Neural cell (in vitro differentiated cells): Measurements from ENCODE around the gene CACNA1B. TPM values are rescaled to one million over a fixed set of nuclear protein-coding genes. Genes with fewer than 3 reads are reported as not detected.
"Not testable (repeated sequence)": the region's sequence is repeated elsewhere in the genome, so short reads cannot be mapped to it uniquely, and the experiment has no call there.

ENCODE experiments used
- H2AFZ ChIP-seq: fragments of 200-600, 300-800 bp; sonication (generic), shearing (Covaris generic); 2 replicates; pipeline ENCODE4 v1.6.0; 2014; ENCODE audit warnings: low read depth, mild to moderate bottlenecking, antibody characterized with exemption, low read length, moderate library complexity
- H3F3A ChIP-seq: fragments of 200-600 bp; shearing (Covaris generic); 2 replicates; pipeline ENCODE4 v1.6.1; 2016; ENCODE audit warnings: mild to moderate bottlenecking, moderate library complexity, mixed read lengths, antibody characterized with exemption, low read length; ENCODE audit not compliant: insufficient read depth, poor library complexity, severe bottlenecking
- H3K27ac ChIP-seq: fragments of 200-600, 300-800 bp; sonication (generic), shearing (Covaris generic); 2 replicates; pipeline ENCODE4 v1.5.1; 2014; ENCODE audit warnings: mild to moderate bottlenecking, low read length, moderate library complexity
- H3K27me3 ChIP-seq: fragments of 300-800, 200-600 bp; sonication (generic), shearing (Covaris generic); 2 replicates; pipeline ENCODE4 v1.6.0; 2014; ENCODE audit warnings: mild to moderate bottlenecking, low read depth, low read length, moderate library complexity; ENCODE audit not compliant: insufficient read depth
- H3K36me3 ChIP-seq: fragments of 300-800, 200-600 bp; sonication (generic), shearing (Covaris generic); 2 replicates; pipeline ENCODE4 v1.5.1; 2014; ENCODE audit warnings: mild to moderate bottlenecking, antibody characterized with exemption, low read length, moderate library complexity; ENCODE audit not compliant: insufficient read depth
- H3K4me2 ChIP-seq: fragments of 300-800, 200-600 bp; sonication (generic), shearing (Covaris generic); 2 replicates; pipeline ENCODE4 v1.6.0; 2014; ENCODE audit warnings: mild to moderate bottlenecking, low read length
- H3K4me3 ChIP-seq: fragments of 300-800, 200-600 bp; sonication (generic), shearing (Covaris generic); 2 replicates; pipeline ENCODE4 v1.5.1; 2014; ENCODE audit warnings: mild to moderate bottlenecking, low read length, moderate library complexity
- H3K79me2 ChIP-seq: fragments of 200-600 bp; shearing (Covaris generic); replicated peaks from 2 replicates; pipeline ENCODE4 v1.6.0; 2014; ENCODE audit warnings: mild to moderate bottlenecking, low read length, moderate library complexity; ENCODE audit not compliant: insufficient read depth
- H3K9ac ChIP-seq: fragments of 300-800, 200-600 bp; sonication (generic), shearing (Covaris generic); 2 replicates; pipeline ENCODE4 v1.6.1; 2016; ENCODE audit warnings: mild to moderate bottlenecking, low read length, mixed read lengths
- H3K9me2 ChIP-seq: fragments of 200-600 bp; shearing (Covaris generic); 2 replicates; pipeline ENCODE4 v1.6.1; 2016; ENCODE audit warnings: mild to moderate bottlenecking, low read length, mixed read lengths; ENCODE audit not compliant: insufficient read depth
- H3K9me3 ChIP-seq: fragments of 200-600, 300-800 bp; sonication (generic), shearing (Covaris generic); 2 replicates; pipeline ENCODE4 v1.6.1; 2016; ENCODE audit warnings: mild to moderate bottlenecking, mixed run types, low read length, moderate library complexity, mixed read lengths
- H4K20me1 ChIP-seq: fragments of 200-600 bp; shearing (Covaris generic); 2 replicates; pipeline ENCODE4 v1.6.1; 2016; ENCODE audit warnings: mild to moderate bottlenecking, mixed run types; ENCODE audit not compliant: insufficient read depth
- EP300 ChIP-seq: fragments of 450-650 bp; conservative IDR thresholded peaks from 2 replicates; pipeline ENCODE4 v1.6.1; 2014; ENCODE audit warnings: antibody characterized with exemption, mild to moderate bottlenecking, moderate library complexity; ENCODE audit not compliant: poor library complexity, severe bottlenecking
- EZH2 ChIP-seq: fragments of 200-600, 300-800 bp; shearing (Covaris generic), sonication (generic); IDR thresholded peaks from 2 replicates; pipeline ENCODE4 v1.6.1; 2014; ENCODE audit warnings: antibody characterized with exemption, low read length, borderline replicate concordance, mild to moderate bottlenecking; ENCODE audit not compliant: insufficient read depth, poor library complexity, severe bottlenecking
- MXI1 ChIP-seq: fragments of 450-650 bp; conservative IDR thresholded peaks from 2 replicates; pipeline ENCODE4 v1.6.1; 2014; ENCODE audit warnings: antibody characterized with exemption, mild to moderate bottlenecking; ENCODE audit not compliant: poor library complexity, severe bottlenecking
- POLR2AphosphoS5 ChIP-seq: IDR thresholded peaks from 2 replicates; pipeline ENCODE4 v1.6.1; 2012
- RAD21 ChIP-seq: fragments of 450-650 bp; conservative IDR thresholded peaks from 2 replicates; pipeline ENCODE4 v1.6.1; 2014; ENCODE audit warnings: antibody characterized with exemption, mild to moderate bottlenecking, moderate library complexity
- SMC3 ChIP-seq: fragments of 450-650 bp; conservative IDR thresholded peaks from 2 replicates; pipeline ENCODE4 v1.6.1; 2014; ENCODE audit warnings: antibody characterized with exemption, mild to moderate bottlenecking, moderate library complexity; ENCODE audit not compliant: poor library complexity
- TAF1 ChIP-seq: IDR thresholded peaks from 2 replicates; pipeline ENCODE4 v1.6.1; 2012; ENCODE audit warnings: low read depth
- polyA plus RNA-seq: library from polyadenylated mRNA; depleted of rRNA; stranded (reverse); fragments of >200 nt; gene quantifications from 2 replicates; pipeline ENCODE4 v1.2.3, GENCODE V29; 2014
- TF ChIP-seq, protein P1 (sequence below): fragments of 450-650 bp; IDR thresholded peaks from 2 replicates; pipeline ENCODE4 v1.5.1; 2014; ENCODE audit warnings: antibody characterized with exemption, mild to moderate bottlenecking, moderate library complexity; ENCODE audit not compliant: poor library complexity, severe bottlenecking
- TF ChIP-seq, protein P2 (sequence below): IDR thresholded peaks from 2 replicates; pipeline ENCODE4 v1.6.1; 2012; ENCODE audit warnings: borderline replicate concordance

CACNA1B gene
- polyA plus RNA-seq, 1 donor from 2014 or later = 5.8 TPM

DNA sequence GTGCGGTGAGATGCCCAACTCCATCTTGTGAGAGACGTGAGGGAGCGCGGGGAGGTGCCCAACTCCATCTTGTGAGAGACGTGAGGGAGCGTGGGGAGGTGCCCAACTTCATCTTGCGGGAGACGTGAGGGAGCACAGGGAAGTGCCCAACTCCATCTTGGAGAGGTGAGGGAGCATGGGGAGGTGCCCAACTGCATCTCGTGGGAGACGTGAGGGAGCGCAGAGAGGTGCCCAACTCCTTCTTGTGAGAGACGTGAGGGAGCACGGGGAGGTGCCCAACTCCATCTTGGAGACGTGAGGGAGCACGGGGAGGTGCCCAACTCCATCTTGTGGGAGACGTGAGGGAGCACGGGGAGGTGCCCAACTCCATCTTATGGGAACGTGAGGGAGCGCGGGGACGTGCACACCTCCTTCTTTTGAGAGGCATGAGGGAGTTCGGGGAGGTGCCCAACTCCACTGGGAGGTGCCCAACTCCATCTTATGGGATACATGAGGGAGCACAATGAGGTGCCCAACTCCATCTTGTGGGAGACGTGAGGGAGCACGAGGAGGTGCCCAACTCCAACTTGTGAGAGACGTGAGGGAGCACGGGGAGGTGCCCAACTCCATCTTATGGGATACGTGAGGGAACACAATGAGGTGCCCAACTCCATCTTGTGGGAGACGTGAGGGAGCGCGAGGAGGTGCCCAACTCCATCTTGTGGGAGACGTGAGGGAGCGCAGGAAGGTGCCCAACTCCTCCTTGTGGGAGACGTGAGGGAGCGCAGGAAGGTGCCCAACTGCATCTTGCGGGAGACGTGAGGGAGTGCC, 235.4 kb downstream of the CACNA1B start:
- Histone ChIP-seq H3K4me3 (no peak overlapping the region), H3K79me2 (no peaks in the 10 kb centered on the region), H3K27me3 (no peaks in the 10 kb centered on the region), H3K9ac (no peak overlapping the region), H3K27ac (no peak overlapping the region), H2AFZ (no peak overlapping the region), H3K36me3 (no peaks in the 10 kb centered on the region), H3K9me2 (no peaks in the 10 kb centered on the region), H4K20me1 (no peaks in the 10 kb centered on the region), H3K9me3 (no peaks in the 10 kb centered on the region), H3F3A (no peaks in the 10 kb centered on the region), H3K4me2 (no peak overlapping the region)
- TF ChIP-seq, protein P1, sequence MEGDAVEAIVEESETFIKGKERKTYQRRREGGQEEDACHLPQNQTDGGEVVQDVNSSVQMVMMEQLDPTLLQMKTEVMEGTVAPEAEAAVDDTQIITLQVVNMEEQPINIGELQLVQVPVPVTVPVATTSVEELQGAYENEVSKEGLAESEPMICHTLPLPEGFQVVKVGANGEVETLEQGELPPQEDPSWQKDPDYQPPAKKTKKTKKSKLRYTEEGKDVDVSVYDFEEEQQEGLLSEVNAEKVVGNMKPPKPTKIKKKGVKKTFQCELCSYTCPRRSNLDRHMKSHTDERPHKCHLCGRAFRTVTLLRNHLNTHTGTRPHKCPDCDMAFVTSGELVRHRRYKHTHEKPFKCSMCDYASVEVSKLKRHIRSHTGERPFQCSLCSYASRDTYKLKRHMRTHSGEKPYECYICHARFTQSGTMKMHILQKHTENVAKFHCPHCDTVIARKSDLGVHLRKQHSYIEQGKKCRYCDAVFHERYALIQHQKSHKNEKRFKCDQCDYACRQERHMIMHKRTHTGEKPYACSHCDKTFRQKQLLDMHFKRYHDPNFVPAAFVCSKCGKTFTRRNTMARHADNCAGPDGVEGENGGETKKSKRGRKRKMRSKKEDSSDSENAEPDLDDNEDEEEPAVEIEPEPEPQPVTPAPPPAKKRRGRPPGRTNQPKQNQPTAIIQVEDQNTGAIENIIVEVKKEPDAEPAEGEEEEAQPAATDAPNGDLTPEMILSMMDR = no peak

DNA sequence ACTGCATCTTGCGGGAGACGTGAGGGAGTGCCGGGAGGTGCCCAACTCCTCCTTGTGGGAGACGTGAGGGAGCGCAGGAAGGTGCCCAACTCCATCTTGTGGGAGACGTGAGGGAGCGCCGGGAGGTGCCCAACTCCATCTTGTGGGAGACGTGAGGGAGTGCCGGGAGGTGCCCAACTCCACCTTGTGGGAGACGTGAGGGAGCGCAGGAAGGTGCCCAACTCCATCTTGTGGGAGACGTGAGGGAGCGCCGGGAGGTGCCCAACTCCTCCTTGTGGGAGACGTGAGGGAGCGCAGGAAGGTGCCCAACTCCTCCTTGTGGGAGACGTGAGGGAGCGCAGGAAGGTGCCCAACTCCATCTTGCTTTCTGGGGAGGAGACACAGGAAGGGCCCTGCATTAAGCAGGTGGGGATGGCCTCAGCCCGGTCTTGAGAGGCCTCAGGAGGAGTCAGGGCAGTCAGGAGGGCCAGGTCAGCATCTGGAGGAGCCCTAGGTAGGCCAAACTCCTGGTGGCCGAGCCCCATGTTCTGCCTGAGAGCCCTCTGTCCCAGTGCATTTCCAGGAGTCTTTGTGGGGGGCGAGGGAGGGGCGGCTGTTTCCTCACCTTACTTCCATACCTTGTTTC, 236.2 kb downstream of the CACNA1B start:
- H3K79me2 ChIP-seq, H3K9me3 ChIP-seq, H3F3A ChIP-seq, H3K36me3 ChIP-seq, H3K9me2 ChIP-seq, H3K27me3 ChIP-seq, H4K20me1 ChIP-seq, H3K4me3 ChIP-seq, H3K4me2 ChIP-seq, H3K27ac ChIP-seq, H2AFZ ChIP-seq, H3K9ac ChIP-seq: not testable (repeated sequence)

DNA sequence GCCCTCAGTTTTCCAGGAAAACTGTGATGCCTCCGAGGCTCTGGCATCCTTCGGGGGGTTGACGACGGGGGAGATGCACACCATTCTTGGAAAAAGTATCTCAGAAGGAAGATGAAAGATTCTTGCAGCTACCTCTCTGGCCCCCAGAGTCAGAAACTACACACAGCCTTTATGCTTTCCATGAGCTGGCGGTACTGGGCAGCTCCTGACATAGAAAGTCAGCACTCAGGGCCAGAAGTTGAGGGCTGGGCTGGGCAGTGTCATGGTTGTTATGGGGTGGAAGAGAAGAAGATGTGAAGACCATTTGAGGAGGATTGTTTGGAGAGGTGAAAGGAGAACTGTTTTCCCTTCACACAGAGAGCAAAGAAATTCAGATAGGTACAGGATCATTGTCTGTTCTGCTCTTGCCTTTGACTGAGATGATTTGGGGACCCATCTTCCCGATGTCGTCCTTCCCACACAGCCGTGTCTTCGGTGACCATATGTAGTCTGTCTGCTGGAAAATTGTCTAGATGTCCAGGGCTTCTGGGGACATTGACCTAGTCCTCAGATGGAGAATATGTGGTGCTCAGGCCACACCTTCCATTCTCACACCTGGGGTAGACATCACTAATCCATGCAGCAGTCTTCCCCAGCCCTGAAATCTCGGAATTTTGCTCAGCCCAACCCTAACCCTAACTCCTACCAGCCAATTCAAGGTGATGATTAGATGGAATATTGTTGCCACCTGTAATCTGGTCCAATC, 237.1 kb downstream of the CACNA1B start:
- H3K36me3 ChIP-seq = no peaks in the 10 kb centered on the region
- H3K27ac ChIP-seq = no peak overlapping the region
- no peak overlapping the region for H3K4me2 ChIP-seq
- H3K4me3 ChIP-seq = no peak overlapping the region
- TF ChIP-seq MXI1 (no peak), POLR2AphosphoS5 (no peak), TAF1 (no peak), EP300 (no peak), EZH2 (no peak), SMC3 (no peak), RAD21 (no peak)
- TF ChIP-seq, protein P1 = no peak
- TF ChIP-seq, protein P2, sequence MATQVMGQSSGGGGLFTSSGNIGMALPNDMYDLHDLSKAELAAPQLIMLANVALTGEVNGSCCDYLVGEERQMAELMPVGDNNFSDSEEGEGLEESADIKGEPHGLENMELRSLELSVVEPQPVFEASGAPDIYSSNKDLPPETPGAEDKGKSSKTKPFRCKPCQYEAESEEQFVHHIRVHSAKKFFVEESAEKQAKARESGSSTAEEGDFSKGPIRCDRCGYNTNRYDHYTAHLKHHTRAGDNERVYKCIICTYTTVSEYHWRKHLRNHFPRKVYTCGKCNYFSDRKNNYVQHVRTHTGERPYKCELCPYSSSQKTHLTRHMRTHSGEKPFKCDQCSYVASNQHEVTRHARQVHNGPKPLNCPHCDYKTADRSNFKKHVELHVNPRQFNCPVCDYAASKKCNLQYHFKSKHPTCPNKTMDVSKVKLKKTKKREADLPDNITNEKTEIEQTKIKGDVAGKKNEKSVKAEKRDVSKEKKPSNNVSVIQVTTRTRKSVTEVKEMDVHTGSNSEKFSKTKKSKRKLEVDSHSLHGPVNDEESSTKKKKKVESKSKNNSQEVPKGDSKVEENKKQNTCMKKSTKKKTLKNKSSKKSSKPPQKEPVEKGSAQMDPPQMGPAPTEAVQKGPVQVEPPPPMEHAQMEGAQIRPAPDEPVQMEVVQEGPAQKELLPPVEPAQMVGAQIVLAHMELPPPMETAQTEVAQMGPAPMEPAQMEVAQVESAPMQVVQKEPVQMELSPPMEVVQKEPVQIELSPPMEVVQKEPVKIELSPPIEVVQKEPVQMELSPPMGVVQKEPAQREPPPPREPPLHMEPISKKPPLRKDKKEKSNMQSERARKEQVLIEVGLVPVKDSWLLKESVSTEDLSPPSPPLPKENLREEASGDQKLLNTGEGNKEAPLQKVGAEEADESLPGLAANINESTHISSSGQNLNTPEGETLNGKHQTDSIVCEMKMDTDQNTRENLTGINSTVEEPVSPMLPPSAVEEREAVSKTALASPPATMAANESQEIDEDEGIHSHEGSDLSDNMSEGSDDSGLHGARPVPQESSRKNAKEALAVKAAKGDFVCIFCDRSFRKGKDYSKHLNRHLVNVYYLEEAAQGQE = no peak
- H3K9ac ChIP-seq = no peak overlapping the region
- no peaks in the 10 kb centered on the region for H3F3A ChIP-seq
- no peaks in the 10 kb centered on the region for H3K9me2 ChIP-seq
- no peaks in the 10 kb centered on the region for H3K27me3 ChIP-seq
- no peaks in the 10 kb centered on the region for H4K20me1 ChIP-seq
- no peaks in the 10 kb centered on the region for H3K79me2 ChIP-seq
- H3K9me3 ChIP-seq = no peaks in the 10 kb centered on the region
- no peak overlapping the region for H2AFZ ChIP-seq
